GM12872 (cell line): ENCODE measurements around the gene ATP9B.

Source experiments
- CTCF ChIP-seq: IDR thresholded peaks from 3 replicates; pipeline ENCODE4 v1.5.1; 2011; ENCODE audit warnings: low read depth, mild to moderate bottlenecking, low read length, moderate library complexity; ENCODE audit not compliant: insufficient read depth

Gene ATP9B

GRCh38 chr18:79118797-79119196, 49.6 kb downstream of the ATP9B start:
- TF ChIP-seq CTCF: no peak

- TF ChIP-seq CTCF: no peak
These were observed 52.7 kb downstream of the ATP9B start for GRCh38 chr18:79121746-79122474.

GRCh38 chr18:79123948-79124347, 54.8 kb downstream of the ATP9B start:
- no peak for TF ChIP-seq CTCF

- TF ChIP-seq CTCF: no peak
These were observed 59.9 kb downstream of the ATP9B start for GRCh38 chr18:79129120-79129519.

GRCh38 chr18:79133724-79134123, 64.5 kb downstream of the ATP9B start:
- no peak for TF ChIP-seq CTCF

GRCh38 chr18:79135924-79136323, 66.7 kb downstream of the ATP9B start:
- TF ChIP-seq CTCF: no peak

- TF ChIP-seq CTCF: no peak
These were observed 67.5 kb downstream of the ATP9B start for GRCh38 chr18:79136742-79137141.

GRCh38 chr18:79139206-79139605, 70.0 kb downstream of the ATP9B start:
- TF ChIP-seq CTCF: no peak
